Measurements from ENCODE around the gene KIR2DL3. TPM values are rescaled to one million over a fixed set of nuclear protein-coding genes. Genes with fewer than 3 reads are reported as not detected.

Gene KIR2DL3
- not detected in 5 replicates for total RNA-seq (2022; extraction: Qiagen RNA extraction; ENCODE audit: low read depth)

GRCh38 chr19:54738306-54738705 lies at the start of gene KIR2DL3:
Gene KIR2DL3, plus strand, starts transcription at chr19:54738513. Its CDS starts 33 bp downstream, at chr19:54738546.

GRCh38 chr19:54724142-54724541 lies 14.2 kb upstream of the KIR2DL3 start, which contains the start of gene KIR3DL3:
Gene KIR3DL3, plus strand, starts transcription at chr19:54724442. Its CDS starts 55 bp downstream, at chr19:54724497.

DNA sequence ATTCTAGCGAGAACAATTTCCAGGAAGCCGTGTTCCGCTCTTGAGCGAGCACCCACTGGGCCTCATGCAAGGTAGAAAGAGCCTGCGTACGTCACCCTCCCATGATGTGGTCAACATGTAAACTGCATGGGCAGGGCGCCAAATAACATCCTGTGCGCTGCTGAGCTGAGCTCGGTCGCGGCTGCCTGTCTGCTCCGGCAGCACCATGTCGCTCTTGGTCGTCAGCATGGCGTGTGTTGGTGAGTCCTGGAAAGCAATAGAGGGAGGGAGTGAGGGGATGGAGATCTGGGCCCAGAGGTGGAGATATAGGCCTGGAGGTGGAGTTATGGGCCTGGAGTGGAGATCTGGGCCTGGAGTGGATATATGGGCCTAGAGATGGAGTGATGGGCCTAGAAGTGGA lies 31.3 kb downstream of the KIR2DL3 start, which contains the start of gene KIR2DL1:
Gene KIR2DL1 (plus strand): TSS at position 148 of the 400 bp plus-strand sequence. CDS start 58 bp downstream, at position 206.

Other genes starting within 250 kb of the KIR2DL3 start
- gene LAIR2, start 235.7 kb upstream of the KIR2DL3 start, total RNA-seq (2022; extraction: Qiagen RNA extraction; ENCODE audit: low read depth): not detected in 5 replicates
- gene LILRA2, start 164.7 kb upstream of the KIR2DL3 start, total RNA-seq (2022; extraction: Qiagen RNA extraction; ENCODE audit: low read depth): not detected in 5 replicates
- gene LILRA1, start 144.9 kb upstream of the KIR2DL3 start, total RNA-seq (2022; extraction: Qiagen RNA extraction; ENCODE audit: low read depth): not detected in 5 replicates
- 0.02 TPM in 1 of 5 replicates, not detected in the others for gene LILRB1, start 108.0 kb upstream of the KIR2DL3 start, total RNA-seq (2022; extraction: Qiagen RNA extraction; ENCODE audit: low read depth)
- 0.07 TPM in 1 of 5 replicates, not detected in the others for gene LILRB4, start 75.5 kb upstream of the KIR2DL3 start, total RNA-seq (2022; extraction: Qiagen RNA extraction; ENCODE audit: low read depth)
- gene KIR3DL3, start 14.1 kb upstream of the KIR2DL3 start, total RNA-seq (2022; extraction: Qiagen RNA extraction; ENCODE audit: low read depth): not detected in 5 replicates
- gene KIR2DL1, start 31.3 kb downstream of the KIR2DL3 start, total RNA-seq (2022; extraction: Qiagen RNA extraction; ENCODE audit: low read depth): not detected in 5 replicates
- not detected in 5 replicates for gene KIR2DL4, start 65.1 kb downstream of the KIR2DL3 start, total RNA-seq (2022; extraction: Qiagen RNA extraction; ENCODE audit: low read depth)
- gene KIR3DL1, start 78.0 kb downstream of the KIR2DL3 start, total RNA-seq (2022; extraction: Qiagen RNA extraction; ENCODE audit: low read depth): not detected in 5 replicates
- gene KIR2DS4, start 94.2 kb downstream of the KIR2DL3 start, total RNA-seq (2022; extraction: Qiagen RNA extraction; ENCODE audit: low read depth): not detected in 5 replicates
- gene KIR3DL2, start 111.9 kb downstream of the KIR2DL3 start, total RNA-seq (2022; extraction: Qiagen RNA extraction; ENCODE audit: low read depth): not detected in 5 replicates
- not detected in 5 replicates for gene FCAR, start 135.7 kb downstream of the KIR2DL3 start, total RNA-seq (2022; extraction: Qiagen RNA extraction; ENCODE audit: low read depth)
- gene NCR1, start 167.6 kb downstream of the KIR2DL3 start, total RNA-seq (2022; extraction: Qiagen RNA extraction; ENCODE audit: low read depth): not detected in 5 replicates
- gene NLRP7, start 209.0 kb downstream of the KIR2DL3 start, total RNA-seq (2022; extraction: Qiagen RNA extraction; ENCODE audit: low read depth): not detected in 5 replicates
- 25.2 to 28.8 TPM (median 27.0 TPM) in 5 replicates for gene NLRP2, start 227.9 kb downstream of the KIR2DL3 start, total RNA-seq (2022; extraction: Qiagen RNA extraction; ENCODE audit: low read depth)

All from A549 treated with CpdA at 1 μM for 4 hours (cell line).